Posterior vena cava (tissue), 2 donors: ENCODE results near the gene PLEKHN1. TPM values are rescaled to one million over a fixed set of nuclear protein-coding genes. Genes with fewer than 3 reads are reported as not detected.
"Not testable (repeated sequence)": the region's sequence is repeated elsewhere in the genome, so short reads cannot be mapped to it uniquely, and the experiment has no call there.

Experiments
- DNase-seq: peaks from one replicate; pipeline ENCODE4 v3.0.0-alpha.2; 2020; ENCODE audit warnings: low spot score
- intact Hi-C, 2 donors: fragments of 100-400 bp; cut with DNase I; formaldehyde crosslinking; loops; one replicate each; pipeline versions ENCODE4 v1.14.1 to v1.14.2; 2022 to 2023
- total RNA-seq, 2 donors: library from RNA; stranded (reverse); fragmentation: NEBNext Ultra II Directional; extraction: Animal tissue kit (Norgen Biotek cat#: 25700); gene quantifications; one replicate each; pipeline ENCODE4 v1.2.1, GENCODE V29; 2021
- donor health status: DM: yes; HTN: yes; CAD: no.
- donor health status: DM: yes; HTN: yes; CAD: no.

PLEKHN1 gene
- total RNA-seq, 2 donors from 2014 or later: 0.86 to 0.88 TPM

DNA sequence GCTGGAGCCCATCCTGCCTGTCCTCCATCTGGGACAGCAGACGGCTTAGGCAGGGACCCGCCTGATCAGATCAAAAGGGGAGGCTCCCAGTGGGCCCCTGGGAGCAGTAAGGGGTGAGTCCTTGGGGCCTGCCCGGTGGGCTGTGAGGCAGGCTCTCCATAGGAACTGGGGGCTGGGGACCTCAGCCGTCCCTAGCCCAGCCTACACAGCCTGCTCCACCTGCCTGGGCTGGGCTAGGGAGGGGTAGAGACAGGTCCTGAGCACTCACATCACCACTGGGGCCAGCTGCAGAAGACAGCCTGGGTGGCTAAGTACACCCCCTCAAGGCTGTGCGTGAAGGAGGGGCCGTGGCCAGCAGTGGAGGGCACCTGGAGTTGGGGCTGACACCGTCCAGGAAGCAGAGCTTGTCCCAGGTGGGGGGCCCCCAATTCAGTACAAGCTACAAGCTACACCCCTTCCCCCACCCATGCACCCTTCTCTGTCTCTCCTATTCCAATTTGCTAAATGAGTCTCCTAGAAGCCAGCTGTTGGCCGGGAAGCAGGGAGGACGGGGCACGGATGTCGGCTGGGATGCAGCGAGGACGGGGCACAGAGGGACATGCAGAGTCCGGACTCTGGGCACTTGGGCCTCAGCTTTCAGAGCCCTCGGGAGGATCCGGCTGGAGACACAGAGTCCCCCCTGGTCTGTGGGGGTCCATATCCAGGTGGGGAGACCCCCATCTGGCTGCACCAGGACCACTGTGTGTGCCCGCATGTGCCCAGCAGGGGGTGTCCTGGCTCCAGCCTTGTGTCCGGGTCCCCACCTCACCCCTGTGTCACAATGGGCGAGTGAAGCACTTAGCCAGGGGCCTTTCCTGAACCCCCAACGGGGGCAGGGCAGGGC is 48.8 kb downstream of the PLEKHN1 start:
- DNase-seq: peak; percentile 70
- intact Hi-C loops: no loop called here

DNA sequence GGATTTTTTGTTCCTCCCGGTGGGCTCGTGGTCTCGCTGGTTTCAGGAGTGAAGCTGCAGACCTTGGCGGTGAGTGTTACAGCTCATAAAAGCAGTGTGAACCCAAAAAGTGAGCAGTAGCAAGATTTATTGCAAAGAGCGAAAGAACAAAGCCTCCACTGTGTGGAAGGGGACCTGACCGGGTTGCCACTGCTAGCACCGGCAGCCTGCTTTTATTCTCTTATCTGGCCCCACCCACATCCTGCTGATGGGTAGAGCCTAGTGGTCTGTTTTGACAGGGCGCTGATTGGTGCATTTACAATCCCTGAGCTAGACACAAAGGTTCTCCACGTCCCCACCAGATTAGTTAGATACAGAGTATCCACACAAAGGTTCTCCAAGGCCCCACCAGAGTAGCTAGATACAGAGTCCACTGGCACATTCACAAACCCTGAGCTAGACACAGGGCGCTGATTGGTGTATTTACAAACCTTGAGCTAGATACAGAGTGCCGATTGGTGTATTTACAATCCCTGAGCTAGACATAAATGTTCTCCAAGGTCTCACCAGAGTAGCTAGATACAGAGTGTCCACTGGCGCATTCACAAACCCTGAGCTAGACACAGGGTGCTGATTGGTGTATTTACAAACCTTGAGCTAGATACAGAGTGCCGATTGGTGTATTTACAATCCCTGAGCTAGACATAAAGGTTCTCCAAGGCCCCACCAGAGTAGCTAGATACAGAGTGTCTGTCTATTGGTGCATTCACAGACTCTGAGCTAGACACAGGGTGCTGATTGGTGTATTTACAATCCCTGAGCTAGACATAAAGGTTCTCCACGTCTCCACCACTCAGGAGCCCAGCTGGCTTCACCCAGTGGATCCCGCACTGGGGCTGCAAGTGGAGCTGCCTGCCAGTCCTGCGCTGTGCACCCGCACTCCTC is 51.4 kb downstream of the PLEKHN1 start:
- intact Hi-C loops, DNase-seq: not testable (repeated sequence)

DNA sequence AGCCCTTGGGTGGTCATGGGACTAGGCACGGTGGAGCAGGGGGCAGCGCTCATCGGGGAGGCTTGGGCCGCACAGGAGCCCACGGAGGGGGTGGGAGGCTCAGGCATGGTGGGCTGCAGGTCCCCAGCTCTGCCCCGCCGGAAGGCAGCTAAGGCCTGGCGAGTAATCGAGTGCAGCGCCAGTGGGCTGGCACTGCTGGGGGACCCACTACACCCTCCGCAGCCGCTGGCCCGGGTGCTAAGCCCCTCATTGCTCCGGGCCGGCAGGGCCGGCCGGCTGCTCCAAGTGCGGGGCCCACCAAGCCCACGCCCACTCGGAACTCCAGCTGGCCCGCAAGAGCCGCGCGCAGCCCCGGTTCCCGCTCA is 52.0 kb downstream of the PLEKHN1 start:
- DNase-seq, intact Hi-C loops: not testable (repeated sequence)

DNA sequence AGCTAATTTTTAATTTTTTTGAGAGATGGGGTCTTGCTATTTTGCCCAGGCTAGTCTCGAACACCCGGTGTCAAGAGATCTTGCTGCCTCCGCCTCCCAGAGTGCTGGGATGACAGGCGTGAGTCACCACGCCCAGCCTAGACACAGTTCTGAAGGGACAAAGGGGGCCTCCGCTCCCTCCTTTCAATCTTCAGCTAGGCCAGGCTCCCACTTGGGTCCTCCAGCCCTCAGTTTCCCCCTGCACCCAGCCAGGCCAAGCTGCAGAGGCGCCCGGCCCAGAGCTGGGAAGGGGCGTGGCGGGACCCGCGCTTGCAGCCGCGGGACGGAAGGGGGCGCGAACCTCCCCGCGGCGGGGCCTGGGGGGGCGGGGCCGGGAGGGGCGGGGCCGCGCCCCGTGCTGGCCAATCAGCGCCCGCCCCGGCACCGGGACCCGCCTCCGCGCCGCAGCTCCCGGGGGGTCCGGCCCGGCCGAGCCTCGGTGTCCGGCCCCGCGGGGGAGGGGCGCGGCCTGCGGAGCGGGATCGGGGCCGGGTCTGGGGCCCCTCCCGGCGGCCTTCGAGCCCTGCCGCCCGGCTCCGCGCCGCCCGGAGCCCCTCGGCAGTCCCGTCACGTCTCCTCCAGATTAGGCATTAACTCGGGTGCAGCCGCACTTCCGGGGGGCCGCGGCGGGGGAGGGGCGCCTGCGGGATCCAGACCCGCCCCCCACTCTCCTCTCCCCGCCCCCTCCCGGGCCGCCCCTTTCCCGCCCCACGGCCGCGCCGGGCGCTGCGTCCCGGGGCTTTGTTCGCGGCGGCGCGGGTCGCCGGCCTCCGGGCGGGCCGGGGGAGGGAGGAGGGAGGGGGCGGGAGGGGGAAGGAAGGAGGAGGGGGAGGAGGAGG is 53.1 kb downstream of the PLEKHN1 start:
- peak; percentile 94 for DNase-seq
- intact Hi-C loops: no loop called here

DNA sequence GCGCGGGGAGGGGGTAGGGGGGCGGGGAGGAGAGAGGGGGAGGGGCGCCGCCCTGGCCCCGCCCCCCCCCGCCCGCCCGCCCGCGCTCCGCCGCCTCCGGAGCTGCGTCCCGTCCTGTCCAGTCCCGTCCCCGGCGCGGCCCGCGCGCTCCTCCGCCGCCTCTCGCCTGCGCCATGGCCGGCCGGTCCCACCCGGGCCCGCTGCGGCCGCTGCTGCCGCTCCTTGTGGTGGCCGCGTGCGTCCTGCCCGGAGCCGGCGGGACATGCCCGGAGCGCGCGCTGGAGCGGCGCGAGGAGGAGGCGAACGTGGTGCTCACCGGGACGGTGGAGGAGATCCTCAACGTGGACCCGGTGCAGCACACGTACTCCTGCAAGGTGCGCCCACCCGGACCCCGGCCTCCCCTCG is 53.7 kb downstream of the PLEKHN1 start, which contains the start of gene AGRN:
AGRN (plus strand) TSS at position 121 of the 405 bp plus-strand sequence; CDS start at position 174, 53 bp downstream.
- DNase-seq: no peak
- intact Hi-C loops: no loop called here

DNA sequence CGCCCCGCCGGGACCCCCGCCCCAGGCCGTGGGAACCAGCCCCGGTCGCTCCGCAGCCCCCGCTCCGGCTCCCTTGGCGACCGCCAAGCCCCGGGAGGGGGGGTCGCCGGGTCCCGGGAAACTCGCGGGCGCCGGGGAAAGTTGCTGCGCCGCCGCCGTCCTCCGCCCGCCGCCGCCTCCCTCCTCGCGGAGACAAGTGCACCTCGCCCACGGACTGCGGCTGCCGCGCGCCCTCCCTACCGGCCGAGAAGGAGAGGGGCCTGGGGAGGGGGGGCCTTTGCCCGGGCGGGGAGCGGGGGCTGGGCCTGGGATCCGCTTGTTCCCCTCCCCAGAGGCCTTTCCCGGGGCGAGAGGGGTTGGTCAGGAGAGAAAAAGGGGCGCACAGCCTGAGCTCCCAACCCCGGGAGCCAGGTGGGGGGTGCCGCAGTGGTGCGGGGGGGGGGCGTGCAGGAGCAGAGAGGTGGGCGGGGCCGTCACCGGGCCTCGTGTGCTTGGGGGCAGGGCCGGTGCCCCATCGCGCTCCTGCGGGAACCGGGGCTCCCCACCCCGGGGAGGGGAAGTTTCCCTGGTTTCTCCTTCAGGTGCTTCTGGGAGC is 54.2 kb downstream of the PLEKHN1 start:
- intact Hi-C loops: no loop called here
- DNase-seq: no peak

DNA sequence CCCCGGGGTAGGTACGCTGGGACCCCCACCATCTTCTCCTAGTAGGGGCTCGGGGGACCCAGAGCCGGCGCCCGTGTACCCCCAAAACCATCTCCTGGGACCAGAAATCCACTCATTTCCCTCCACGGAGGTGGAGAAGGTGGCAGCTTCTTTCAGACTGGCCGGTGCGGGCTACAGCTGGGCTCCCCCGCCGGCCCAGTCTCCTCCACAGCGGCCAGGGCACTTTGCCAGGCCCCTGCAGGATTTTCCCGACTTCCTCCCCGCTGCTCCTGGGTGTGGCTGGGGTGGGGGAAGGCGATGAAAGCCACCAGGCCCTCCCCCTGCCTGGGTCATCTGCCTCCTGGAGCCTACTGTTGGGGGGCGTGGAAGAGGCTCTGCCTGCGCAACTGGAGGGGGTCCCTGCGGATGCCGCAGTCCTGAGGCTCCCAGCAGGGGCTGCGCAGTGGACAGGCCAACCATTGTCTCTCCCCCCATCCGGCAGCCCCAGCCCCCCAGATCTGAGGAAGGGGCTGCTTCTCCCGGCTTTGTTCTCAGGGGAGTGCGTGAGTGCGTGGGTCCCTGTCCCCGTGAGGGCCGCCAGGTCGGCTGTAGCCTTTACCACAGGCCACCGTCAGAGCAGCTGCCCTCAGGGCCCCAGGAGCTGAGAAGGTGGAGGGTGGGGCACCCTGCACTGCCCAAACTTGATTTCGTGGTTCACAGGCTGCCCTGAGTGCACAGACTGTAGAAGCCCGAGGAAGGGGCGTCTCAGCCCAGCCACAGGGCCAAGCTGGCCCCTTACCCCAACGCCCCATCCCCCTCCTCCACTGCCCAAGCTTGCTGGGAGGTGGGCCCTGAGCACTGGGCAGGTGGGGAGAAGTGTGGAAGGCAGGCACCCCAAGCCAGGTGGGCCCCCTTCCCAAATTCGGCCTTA is 55.0 kb downstream of the PLEKHN1 start:
- intact Hi-C loops: no loop called here
- no peak for DNase-seq

DNA sequence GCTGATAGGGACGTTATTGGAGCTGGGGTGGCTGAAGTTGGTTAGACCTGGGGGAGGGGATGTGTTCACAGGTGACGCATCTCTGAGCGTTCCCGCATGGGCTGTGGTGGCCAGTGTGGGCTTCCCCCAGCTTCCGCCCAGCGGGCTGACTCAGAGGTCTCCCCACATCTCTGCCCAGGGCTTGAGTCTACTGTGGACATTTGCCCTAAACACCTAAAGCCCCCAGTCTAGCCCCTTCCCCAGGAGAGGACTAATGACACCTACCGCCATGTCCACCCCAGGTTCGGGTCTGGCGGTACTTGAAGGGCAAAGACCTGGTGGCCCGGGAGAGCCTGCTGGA is 55.6 kb downstream of the PLEKHN1 start:
- no peak for DNase-seq

DNA sequence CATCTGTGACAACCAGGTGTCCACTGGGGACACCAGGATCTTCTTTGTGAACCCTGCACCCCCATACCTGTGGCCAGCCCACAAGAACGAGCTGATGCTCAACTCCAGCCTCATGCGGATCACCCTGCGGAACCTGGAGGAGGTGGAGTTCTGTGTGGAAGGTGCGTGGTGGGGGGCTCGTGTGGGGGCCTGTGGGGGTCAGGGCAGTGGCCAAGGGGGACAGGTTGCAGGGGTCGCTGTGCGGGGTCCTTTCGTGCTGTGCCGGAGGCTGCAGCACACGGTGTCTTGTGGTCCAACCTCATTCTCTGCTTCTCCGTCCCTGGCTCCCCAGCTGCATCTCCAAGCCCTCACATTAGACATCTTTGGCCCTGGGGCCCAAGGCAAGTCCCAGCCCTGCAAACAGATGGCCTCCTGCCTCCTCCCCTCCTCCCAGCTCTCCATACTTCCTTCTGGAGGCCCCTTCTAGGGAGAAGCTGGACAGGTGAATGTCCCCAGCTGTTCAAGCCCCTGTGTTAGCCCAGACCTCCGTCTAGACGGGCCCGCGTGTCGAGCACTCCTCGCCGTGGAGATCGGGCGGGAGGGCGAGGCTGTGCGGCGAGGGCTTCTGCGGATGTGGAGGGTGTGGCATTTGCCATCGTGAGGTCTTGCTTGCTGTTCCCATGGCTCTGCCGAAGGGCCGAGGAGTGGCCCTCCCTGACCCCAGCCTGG is 56.2 kb downstream of the PLEKHN1 start:
- intact Hi-C loops: no loop called here
- DNase-seq: no peak

More for the DNA sequence above, 55.6 kb downstream of the PLEKHN1 start:
- intact Hi-C loops: no loop called here

DNA sequence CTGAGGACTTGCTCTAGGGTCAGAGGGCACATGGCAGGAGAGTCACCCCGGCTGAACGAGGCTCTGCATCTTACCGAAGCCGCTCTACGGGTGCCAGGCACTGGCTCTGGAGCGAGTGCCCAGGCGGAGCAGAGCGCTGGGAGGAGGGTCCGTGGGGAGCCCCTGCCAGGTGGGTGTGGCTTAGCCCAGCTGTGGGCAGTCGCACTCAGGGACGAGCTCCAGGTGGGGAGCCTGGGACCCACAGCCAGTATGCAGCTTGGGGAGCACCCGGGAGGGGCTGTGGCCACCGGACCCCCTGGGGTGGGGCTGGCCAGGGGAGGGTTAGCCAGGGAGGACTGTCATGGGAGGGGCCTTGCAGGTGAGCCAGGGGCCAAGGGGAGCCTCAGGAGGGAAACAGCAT is 57.4 kb downstream of the PLEKHN1 start:
- intact Hi-C loops: no loop called here
- DNase-seq: no peak

DNA sequence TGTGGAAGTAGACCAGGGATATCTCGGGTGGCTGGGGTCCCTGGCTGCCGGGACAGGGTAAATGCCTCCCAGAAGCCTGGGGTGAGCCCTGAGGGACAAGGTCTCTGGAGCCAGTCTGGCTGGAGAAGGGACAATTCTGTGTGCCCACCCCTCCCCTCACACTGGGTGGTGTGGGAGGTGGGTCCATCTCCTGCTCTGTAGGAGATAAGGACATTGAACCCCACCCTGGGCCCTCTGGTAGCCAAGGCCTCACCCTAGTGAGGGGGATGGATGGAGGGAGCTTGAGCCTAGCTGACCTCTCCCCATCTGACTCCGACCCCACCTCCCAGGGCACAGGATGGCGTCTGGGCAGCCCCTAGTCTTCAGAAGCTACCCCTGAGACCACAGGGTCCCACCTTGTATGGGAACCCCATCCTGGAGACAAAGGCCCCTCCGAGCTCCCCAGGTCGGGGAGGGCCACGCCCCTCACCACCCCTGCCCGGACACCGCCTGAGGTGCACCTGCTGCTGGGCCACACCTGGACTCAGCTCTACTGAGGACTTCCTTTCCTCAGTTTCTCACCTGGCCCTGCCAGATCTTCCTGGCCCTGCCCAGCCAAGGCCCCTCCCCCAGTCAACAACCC is 58.0 kb downstream of the PLEKHN1 start:
- intact Hi-C loops: no loop called here

DNA sequence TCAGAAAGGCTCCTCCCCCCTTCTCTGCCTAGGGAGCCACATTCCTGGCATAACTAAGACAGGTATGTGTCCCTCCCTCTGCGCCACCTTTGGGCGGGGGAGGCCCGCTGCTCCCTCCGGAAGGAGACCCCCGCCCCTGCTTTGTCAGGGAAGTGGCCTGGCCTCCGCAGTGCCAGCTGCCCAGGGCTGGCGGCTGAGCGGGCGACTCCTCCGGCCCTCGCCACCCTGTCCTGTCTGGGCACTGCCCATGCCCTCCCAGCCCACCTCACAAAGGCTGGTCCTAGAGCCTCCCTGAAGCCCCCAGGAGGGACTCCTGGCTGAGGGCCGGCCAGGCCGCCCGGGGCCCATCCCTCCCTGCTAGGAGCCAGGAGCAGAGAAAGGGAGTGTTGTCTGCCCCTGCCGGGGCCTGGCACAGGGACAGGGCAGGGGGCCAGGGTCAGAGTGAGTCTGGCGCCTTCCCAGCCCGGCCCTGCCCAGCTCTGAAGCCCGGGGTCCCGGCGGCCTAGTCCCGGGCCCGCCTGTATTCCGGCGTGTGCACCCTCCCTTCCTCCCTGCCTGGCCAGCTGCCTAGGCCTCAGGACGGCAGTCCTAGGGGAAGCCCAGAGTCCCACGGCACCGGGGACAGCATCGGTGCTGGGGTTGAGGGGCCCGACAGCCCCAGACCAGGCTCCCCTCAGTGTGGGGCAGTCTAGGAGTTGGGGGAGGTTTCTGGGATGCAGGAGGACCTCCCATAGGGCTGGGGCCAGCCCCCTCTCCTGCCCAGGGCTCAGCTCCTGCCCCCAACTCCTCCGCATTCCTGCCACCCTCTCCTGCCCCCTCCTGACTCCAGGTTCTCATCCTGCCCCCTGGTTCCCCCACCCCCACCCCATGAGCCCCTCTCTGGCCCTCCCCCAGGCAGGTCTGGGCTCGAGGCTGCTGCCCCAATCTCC is 58.8 kb downstream of the PLEKHN1 start:
- intact Hi-C loops: no loop called here
- no peak for DNase-seq

More for the DNA sequence above, 58.0 kb downstream of the PLEKHN1 start:
- no peak for DNase-seq
